Kidney (tissue), 14 donors: ENCODE results near the gene PSMD11. TPM values are rescaled to one million over a fixed set of nuclear protein-coding genes. Genes with fewer than 3 reads are reported as not detected.

ENCODE experiments used
- DNase-seq, 5 donors: peaks; one replicate each; pipeline ENCODE4 v3.0.0-alpha.2; 2013 to 2020
- FAIRE-seq: peaks from 2 replicates; lab custom pipeline; 2012; peaks lifted over from hg19 to GRCh38; lab: Jason Lieb, UNC
- H3K27ac ChIP-seq, 2 donors: one replicate each; pipeline ENCODE4 v1.7.0; 2013; ENCODE audit warnings: low read depth in 2 of 2, low read length in 2 of 2, inconsistent platforms in 1 of 2
- H3K27me3 ChIP-seq: one replicate; pipeline ENCODE4 v1.7.1; 2013; ENCODE audit warnings: low read length, inconsistent platforms; ENCODE audit not compliant: control insufficient read depth, insufficient read depth
- H3K36me3 ChIP-seq, 3 donors: one replicate each; pipeline versions ENCODE4 v1.7.0 to v1.7.1; 2013; ENCODE audit warnings: low read length in 3 of 3, control low read depth in 1 of 3, inconsistent platforms in 1 of 3; ENCODE audit not compliant: insufficient read depth in 3 of 3, control insufficient read depth in 2 of 3
- H3K4me1 ChIP-seq, 3 donors: one replicate each; pipeline versions ENCODE4 v1.7.0 to v1.7.1; 2013; ENCODE audit warnings: low read length in 3 of 3, inconsistent platforms in 1 of 3, low read depth in 1 of 3; ENCODE audit not compliant: control insufficient read depth in 2 of 3, insufficient read depth in 2 of 3
- H3K4me3 ChIP-seq, 3 donors: one replicate each; pipeline versions ENCODE4 v1.7.0 to v1.8.1; 2013; ENCODE audit warnings: low read length in 3 of 3, control low read depth in 1 of 3, inconsistent platforms in 1 of 3
- H3K9ac ChIP-seq, 3 donors: one replicate each; pipeline versions ENCODE4 v1.7.0 to v1.7.1; 2013; ENCODE audit warnings: low read length in 3 of 3, control low read depth in 1 of 3, inconsistent platforms in 1 of 3
- H3K9me3 ChIP-seq, 3 donors: one replicate each; pipeline versions ENCODE4 v1.7.0 to v1.7.1; 2013; ENCODE audit warnings: low read length in 3 of 3, control low read depth in 1 of 3, inconsistent platforms in 1 of 3; ENCODE audit not compliant: control insufficient read depth in 2 of 3, insufficient read depth in 1 of 3
- intact Hi-C: fragments of 100-400 bp; cut with DNase I; formaldehyde crosslinking; loops from one replicate; pipeline ENCODE4 v1.11.1; 2022
- polyA plus RNA-seq: library from polyadenylated mRNA; stranded (reverse); fragments of 350-450 nt; fragmentation: Illumina TruSeq; extraction: RNeasy Lipid Tissue Mini Kit (QIAGEN cat#74804); gene quantifications from one replicate; pipeline ENCODE4 v1.2.3, GENCODE V29; 2014; ENCODE audit warnings: low read depth, low replicate concordance; ENCODE audit not compliant: insufficient read depth
- total RNA-seq: library from RNA; stranded (reverse); fragmentation: NEBNext Ultra II Directional; extraction: Animal tissue kit (Norgen Biotek cat#: 25700); gene quantifications from one replicate; pipeline ENCODE4 v1.2.1, GENCODE V29; 2021
- TF ChIP-seq, protein P1 (sequence below): IDR thresholded peaks from 3 replicates; pipeline ENCODE4 v1.5.1; 2012; ENCODE audit warnings: mild to moderate bottlenecking, moderate library complexity, borderline replicate concordance; ENCODE audit not compliant: insufficient read depth; ENCODE audit errors: extremely low read depth
- donor health status: control.
- donor health status: control.
- donor health status: control.
- donor health status: control.
- donor health status: control.
- donor health status: DM: yes; HTN: yes; CAD: no.
- donor health status: Normal renal cell carcinoma (clear cell type).

The PSMD11 gene
- total and polyA plus RNA-seq, 2 donors from 2014 or later = 65.1 to 67.5 TPM

DNA sequence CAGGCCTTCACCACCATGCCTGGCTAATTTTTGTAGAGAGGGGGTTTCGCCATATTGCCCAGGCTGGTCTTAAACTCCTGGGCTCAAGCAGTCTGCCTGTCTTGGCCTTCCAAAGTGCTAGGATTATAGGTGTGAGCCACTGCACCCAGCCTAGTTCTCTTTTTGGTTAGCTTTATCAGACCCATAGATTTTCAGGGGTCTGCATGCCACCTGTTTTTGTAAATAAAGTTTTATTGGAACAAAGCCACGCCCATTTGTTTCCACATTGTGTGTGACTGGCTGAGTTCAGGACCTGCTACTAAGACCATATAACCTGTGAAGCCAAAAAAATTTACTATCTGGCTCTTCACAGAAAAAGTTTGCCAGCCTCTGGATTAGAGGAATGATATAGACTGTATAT, 7.6 kb downstream of the PSMD11 start:
- Histone ChIP-seq H3K4me3 (no peak overlapping the region), H3K9ac (no peak overlapping the region), H3K9me3 (no peaks in the 10 kb centered on the region), H3K27ac (no peak overlapping the region), H3K4me1 (no peaks in the 10 kb centered on the region), H3K27me3 (no peaks in the 10 kb centered on the region), H3K36me3 (peaks cover 8 to 40% (median 20%) of the 10 kb centered on the region in 3 donors)
- intact Hi-C loops = no loop called here
- TF ChIP-seq, protein P1, sequence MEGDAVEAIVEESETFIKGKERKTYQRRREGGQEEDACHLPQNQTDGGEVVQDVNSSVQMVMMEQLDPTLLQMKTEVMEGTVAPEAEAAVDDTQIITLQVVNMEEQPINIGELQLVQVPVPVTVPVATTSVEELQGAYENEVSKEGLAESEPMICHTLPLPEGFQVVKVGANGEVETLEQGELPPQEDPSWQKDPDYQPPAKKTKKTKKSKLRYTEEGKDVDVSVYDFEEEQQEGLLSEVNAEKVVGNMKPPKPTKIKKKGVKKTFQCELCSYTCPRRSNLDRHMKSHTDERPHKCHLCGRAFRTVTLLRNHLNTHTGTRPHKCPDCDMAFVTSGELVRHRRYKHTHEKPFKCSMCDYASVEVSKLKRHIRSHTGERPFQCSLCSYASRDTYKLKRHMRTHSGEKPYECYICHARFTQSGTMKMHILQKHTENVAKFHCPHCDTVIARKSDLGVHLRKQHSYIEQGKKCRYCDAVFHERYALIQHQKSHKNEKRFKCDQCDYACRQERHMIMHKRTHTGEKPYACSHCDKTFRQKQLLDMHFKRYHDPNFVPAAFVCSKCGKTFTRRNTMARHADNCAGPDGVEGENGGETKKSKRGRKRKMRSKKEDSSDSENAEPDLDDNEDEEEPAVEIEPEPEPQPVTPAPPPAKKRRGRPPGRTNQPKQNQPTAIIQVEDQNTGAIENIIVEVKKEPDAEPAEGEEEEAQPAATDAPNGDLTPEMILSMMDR = no peak
- no peak for FAIRE-seq
- no peak for DNase-seq

DNA sequence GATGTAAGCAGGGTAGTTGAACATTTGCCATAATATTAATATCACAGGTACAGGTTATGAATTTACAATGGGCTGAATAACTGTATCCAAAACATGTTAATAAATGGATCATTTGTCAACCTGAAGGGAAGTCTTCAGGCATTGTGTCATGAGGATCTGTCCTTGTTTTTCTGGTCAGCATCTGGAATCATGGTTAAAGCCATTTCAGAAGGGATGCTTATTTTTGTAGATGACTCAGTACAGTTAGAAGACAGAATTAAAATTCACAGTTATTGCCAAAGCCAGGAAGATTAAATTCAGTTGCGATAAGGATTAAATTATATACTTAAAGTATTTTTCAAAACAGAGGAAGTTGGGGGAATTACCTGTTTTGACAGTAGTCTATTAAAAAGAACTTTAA, 8.0 kb downstream of the PSMD11 start:
- intact Hi-C loops = no loop called here

DNA sequence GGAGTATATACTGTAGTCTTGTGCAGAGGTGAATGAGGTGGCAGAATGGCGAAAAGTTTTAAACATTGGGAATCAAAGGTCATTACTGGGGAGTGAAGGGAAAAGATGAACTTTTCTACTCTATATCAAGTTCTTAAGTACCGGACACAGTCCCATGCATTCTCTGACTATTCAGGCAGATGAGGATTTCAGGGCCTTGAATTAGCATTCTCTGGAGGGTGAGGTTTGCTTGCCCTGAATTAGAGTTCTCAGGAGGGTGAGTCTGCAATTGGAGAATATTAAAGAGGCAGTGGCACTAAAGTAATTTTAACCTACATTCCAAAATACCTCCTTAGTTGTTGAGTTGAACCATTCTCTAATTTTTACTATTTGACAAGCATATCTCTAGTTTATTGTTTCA, 9.1 kb downstream of the PSMD11 start:
- H3K9ac ChIP-seq = no peak overlapping the region
- no peak overlapping the region for H3K4me3 ChIP-seq
- intact Hi-C loops = no loop called here
- H3K27ac ChIP-seq = no peak overlapping the region
- no peaks in the 10 kb centered on the region for H3K9me3 ChIP-seq
- no peaks in the 10 kb centered on the region for H3K4me1 ChIP-seq
- FAIRE-seq (no peak), DNase-seq (no peak)
- no peaks in the 10 kb centered on the region for H3K27me3 ChIP-seq
- H3K36me3 ChIP-seq = peaks cover 5 to 40% (median 23%) of the 10 kb centered on the region in 3 donors
- TF ChIP-seq, protein P1 = no peak

More for the DNA sequence above, 8.0 kb downstream of the PSMD11 start:
- Histone ChIP-seq H3K4me3 (no peak overlapping the region), H3K9ac (no peak overlapping the region), H3K4me1 (no peaks in the 10 kb centered on the region), H3K27ac (no peak overlapping the region), H3K27me3 (no peaks in the 10 kb centered on the region), H3K36me3 (peaks cover 6 to 38% (median 20%) of the 10 kb centered on the region in 3 donors), H3K9me3 (no peaks in the 10 kb centered on the region)
- FAIRE-seq (no peak), DNase-seq (no peak)
- TF ChIP-seq, protein P1 = no peak

DNA sequence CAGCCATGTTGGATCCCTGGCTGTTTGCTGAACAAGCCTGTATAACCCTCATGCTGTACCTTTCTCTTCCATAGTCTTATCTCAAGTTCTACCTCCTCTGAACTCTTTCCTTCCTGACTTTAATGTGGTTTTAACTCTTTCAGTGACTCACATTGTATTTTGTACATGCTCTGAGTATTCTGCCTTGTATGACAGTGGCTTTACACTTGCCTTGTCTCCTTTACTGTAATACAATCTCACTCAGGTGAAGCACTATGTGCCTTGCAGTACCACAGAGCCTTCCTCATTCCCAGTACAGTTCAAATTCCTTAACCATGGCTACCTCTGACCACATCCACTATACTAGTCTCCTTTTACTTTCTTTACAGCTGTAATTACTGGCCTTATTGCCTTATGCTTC, 14.1 kb downstream of the PSMD11 start:
- no peak for DNase-seq
- no peak for FAIRE-seq
- TF ChIP-seq, protein P1 = no peak
- intact Hi-C loops = no loop called here
- Histone ChIP-seq H3K4me1 (peaks cover 0 to under 1% (median 0%) of the 10 kb centered on the region in 3 donors), H3K27ac (no peak overlapping the region), H3K4me3 (no peak overlapping the region), H3K9me3 (no peaks in the 10 kb centered on the region), H3K9ac (no peak overlapping the region), H3K27me3 (no peaks in the 10 kb centered on the region), H3K36me3 (peaks cover 5 to 40% (median 21%) of the 10 kb centered on the region in 3 donors)
